ENCODE data around the gene RNF141. TPM values are rescaled to one million over a fixed set of nuclear protein-coding genes. Genes with fewer than 3 reads are reported as not detected.

Gene RNF141
- polyA plus RNA-seq, 1 experiment, result 34.8 TPM

GRCh38 chr11:10498426-10499250, 42.3 kb downstream of the RNF141 start:
- Histone ChIP-seq H3K9me3 (ENCODE audit: control insufficient read depth, insufficient read depth, low read length) (no peaks in the 10 kb centered on the region; the same call in 1 of the 2 replicates), H3K4me3 (ENCODE audit: low read depth, low read length) (no peak overlapping the region), H3K27me3 (ENCODE audit: control insufficient read depth, insufficient read depth, low read length) (no peaks in the 10 kb centered on the region), H3K27ac (ENCODE audit: low read depth, low read length) (no peak overlapping the region)
- POLR2A ChIA-PET, result no interaction called here
- CTCF ChIA-PET, result interaction anchor here (0.8 to 1.0 kb wide), 2 partner anchors 9 to 229 kb away, joined by 3 read pairs; no protein-coding TSS in a partner anchor
- TF ChIP-seq CTCF (IDR thresholded peaks at IDR 0.05; ENCODE audit: low read depth, low read length), result no peak
- DNase-seq (ENCODE audit: low read depth, low spot score), result no peak

- peaks cover 5% of the 10 kb centered on the region; the same call in 1 of the 2 replicates for H3K9me3 ChIP-seq (ENCODE audit: control insufficient read depth, insufficient read depth, low read length)
- no peak overlapping the region for H3K27ac ChIP-seq (ENCODE audit: low read depth, low read length)
- no peak overlapping the region for H3K4me3 ChIP-seq (ENCODE audit: low read depth, low read length)
- no peak for TF ChIP-seq CTCF (IDR thresholded peaks at IDR 0.05; ENCODE audit: low read depth, low read length)
- ChIA-PET POLR2A (no interaction called here), CTCF (interaction anchor here (0.8 to 1.0 kb wide), 2 partner anchors 10 to 230 kb away, joined by 3 read pairs; no protein-coding TSS in a partner anchor)
- DNase-seq (ENCODE audit: low read depth, low spot score), result no peak
- no peaks in the 10 kb centered on the region for H3K27me3 ChIP-seq (ENCODE audit: control insufficient read depth, insufficient read depth, low read length)
These were observed 43.0 kb downstream of the RNF141 start for GRCh38 chr11:10498022-10498400.

- no peaks in the 10 kb centered on the region for H3K27me3 ChIP-seq (ENCODE audit: control insufficient read depth, insufficient read depth, low read length)
- H3K9me3 ChIP-seq (ENCODE audit: control insufficient read depth, insufficient read depth, low read length), result peaks cover 5% of the 10 kb centered on the region; the same call in 1 of the 2 replicates
- ChIA-PET POLR2A (no interaction called here), CTCF (interaction anchor here (0.8 to 1.0 kb wide), 2 partner anchors 10 to 230 kb away, joined by 3 read pairs; no protein-coding TSS in a partner anchor)
- no peak for TF ChIP-seq CTCF (IDR thresholded peaks at IDR 0.05; ENCODE audit: low read depth, low read length)
- no peak for DNase-seq (ENCODE audit: low read depth, low spot score)
- H3K27ac ChIP-seq (ENCODE audit: low read depth, low read length), result no peak overlapping the region
- H3K4me3 ChIP-seq (ENCODE audit: low read depth, low read length), result no peak overlapping the region
These were observed 43.5 kb downstream of the RNF141 start for GRCh38 chr11:10497371-10498021.

GRCh38 chr11:10496296-10496936, 44.6 kb downstream of the RNF141 start:
- no peak for TF ChIP-seq CTCF (IDR thresholded peaks at IDR 0.05; ENCODE audit: low read depth, low read length)
- Histone ChIP-seq H3K4me3 (ENCODE audit: low read depth, low read length) (no peak overlapping the region), H3K27me3 (ENCODE audit: control insufficient read depth, insufficient read depth, low read length) (no peaks in the 10 kb centered on the region), H3K9me3 (ENCODE audit: control insufficient read depth, insufficient read depth, low read length) (peaks cover 5% of the 10 kb centered on the region; the same call in 1 of the 2 replicates), H3K27ac (ENCODE audit: low read depth, low read length) (no peak overlapping the region)
- POLR2A ChIA-PET, result interaction anchor here (0.7 kb wide), 1 partner anchor 14 kb away, joined by 4 read pairs; no protein-coding TSS in a partner anchor
- CTCF ChIA-PET, result no interaction called here
- DNase-seq (ENCODE audit: low read depth, low spot score), result no peak
